Astrocyte of the spinal cord (primary cell): ENCODE results near the gene AKIRIN2.

Experiments
- DNase-seq: peaks from one replicate; pipeline ENCODE4 v3.0.0; 2011; ENCODE audit warnings: low read depth, low spot score
- H3K4me3 ChIP-seq: 2 replicates; pipeline ENCODE4 v1.5.1; 2011; ENCODE audit warnings: low read depth, mild to moderate bottlenecking, low read length, moderate library complexity
- in situ Hi-C: cut with HindIII; loops from 2 replicates; pipeline ENCODE4 v1.10.0; 2017; ENCODE audit warnings: low sequenced_read_pairs
- TF ChIP-seq, protein P1 (sequence below): IDR thresholded peaks from 2 replicates; pipeline ENCODE4 v1.5.1; 2012; ENCODE audit warnings: low read depth, mild to moderate bottlenecking, low read length, inconsistent platforms

AKIRIN2 gene

DNA sequence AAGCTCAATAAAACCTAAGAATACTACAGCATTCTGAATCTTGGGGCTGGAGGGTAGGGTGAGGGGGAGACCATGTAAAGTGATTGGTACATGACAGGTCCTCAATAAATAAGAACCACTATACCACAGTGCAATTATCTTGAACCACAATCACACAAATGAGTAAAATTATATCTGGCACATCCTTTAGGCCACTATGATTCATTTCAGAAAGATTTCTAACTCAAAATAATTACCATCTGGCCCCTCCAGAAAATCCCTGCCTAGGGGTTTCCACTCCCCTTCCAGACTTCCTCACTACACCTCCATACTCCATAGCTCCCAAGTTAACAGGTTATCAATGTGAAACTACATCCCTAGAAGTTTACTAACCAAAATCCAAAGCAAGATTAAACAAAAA lies 19.7 kb downstream of the AKIRIN2 start:
- in situ Hi-C loops: no loop called here
- no peak overlapping the region for H3K4me3 ChIP-seq
- TF ChIP-seq, protein P1, sequence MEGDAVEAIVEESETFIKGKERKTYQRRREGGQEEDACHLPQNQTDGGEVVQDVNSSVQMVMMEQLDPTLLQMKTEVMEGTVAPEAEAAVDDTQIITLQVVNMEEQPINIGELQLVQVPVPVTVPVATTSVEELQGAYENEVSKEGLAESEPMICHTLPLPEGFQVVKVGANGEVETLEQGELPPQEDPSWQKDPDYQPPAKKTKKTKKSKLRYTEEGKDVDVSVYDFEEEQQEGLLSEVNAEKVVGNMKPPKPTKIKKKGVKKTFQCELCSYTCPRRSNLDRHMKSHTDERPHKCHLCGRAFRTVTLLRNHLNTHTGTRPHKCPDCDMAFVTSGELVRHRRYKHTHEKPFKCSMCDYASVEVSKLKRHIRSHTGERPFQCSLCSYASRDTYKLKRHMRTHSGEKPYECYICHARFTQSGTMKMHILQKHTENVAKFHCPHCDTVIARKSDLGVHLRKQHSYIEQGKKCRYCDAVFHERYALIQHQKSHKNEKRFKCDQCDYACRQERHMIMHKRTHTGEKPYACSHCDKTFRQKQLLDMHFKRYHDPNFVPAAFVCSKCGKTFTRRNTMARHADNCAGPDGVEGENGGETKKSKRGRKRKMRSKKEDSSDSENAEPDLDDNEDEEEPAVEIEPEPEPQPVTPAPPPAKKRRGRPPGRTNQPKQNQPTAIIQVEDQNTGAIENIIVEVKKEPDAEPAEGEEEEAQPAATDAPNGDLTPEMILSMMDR: no peak
- no peak for DNase-seq

DNA sequence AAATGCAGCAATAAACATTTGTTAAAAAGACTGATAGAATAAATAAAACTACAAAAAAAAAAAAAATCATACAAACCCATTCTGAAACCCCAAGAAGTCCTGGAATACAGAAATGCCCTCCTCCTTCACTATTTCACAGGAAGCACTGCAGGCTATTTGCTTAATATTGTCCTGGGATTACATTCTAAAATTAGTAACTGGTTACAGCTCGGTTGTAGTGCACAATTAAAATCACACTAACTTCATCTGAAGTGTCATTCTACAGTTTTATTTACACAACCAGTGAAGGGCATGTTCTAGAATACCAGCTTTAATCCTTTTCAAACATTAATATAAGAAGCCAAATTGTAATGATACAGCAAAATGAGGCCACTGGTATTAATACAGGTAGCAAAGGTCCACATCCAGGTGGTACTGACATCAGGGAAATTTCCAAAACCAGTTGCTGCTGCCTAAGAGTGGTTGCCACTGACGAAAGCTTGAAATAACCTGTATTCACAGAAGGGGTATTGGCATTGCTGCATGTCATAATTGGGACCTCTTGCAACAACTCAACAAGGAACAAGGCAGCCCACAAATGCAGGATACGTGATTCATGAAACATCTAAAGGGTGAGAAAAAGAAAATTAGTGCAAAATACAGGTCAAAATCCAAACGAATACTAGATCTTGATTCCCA lies 26.9 kb downstream of the AKIRIN2 start:
- DNase-seq: no peak
- in situ Hi-C loops: no loop called here
- TF ChIP-seq, protein P1: no peak
- H3K4me3 ChIP-seq: no peak overlapping the region

- TF ChIP-seq, protein P1: no peak
- in situ Hi-C loops: no loop called here
Measured at GRCh38 chr6:87674290-87674689, 27.7 kb downstream of the AKIRIN2 start.

DNA sequence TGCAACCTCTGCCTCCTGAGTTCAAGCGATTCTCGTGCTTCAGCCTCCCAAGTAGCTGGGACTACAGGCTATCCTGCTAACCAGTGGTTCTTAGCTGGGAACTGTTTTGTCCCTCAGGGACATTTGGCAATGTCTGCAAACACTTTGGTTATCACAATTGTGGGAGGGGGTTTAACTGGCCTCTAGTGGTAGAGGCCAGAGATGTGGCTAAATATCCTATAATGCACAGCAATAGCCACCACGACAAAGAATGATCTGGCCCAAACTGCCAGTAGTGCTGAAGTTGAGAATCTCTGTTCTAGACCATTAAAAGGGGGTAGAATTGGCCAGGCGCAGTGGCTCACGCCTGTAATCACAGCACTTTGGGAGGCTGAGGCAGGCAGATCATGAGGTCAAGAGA lies 28.8 kb downstream of the AKIRIN2 start:
- H3K4me3 ChIP-seq: no peak overlapping the region
- in situ Hi-C loops: no loop called here
- no peak for DNase-seq
- TF ChIP-seq, protein P1: no peak

More at GRCh38 chr6:87674290-87674689, 27.7 kb downstream of the AKIRIN2 start:
- H3K4me3 ChIP-seq: no peak overlapping the region
- DNase-seq: no peak

DNA sequence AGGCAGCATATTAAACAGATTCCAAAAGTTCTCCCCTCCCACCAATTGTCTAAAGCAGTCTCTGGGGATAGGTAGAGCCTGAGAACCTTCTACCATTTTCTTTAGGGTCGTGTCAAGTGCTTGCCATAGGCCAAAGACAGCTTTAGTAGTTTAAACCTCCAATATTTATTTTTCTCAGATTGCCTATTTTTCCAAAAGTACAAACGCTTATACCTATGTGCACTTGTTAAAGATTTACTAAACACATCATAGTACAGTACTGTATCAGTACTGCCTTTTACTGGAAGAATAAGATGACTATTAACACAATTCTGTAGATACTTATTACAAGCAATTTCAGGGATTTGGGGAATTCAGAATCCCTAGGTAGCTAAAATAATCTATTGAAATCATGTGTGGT lies 29.4 kb downstream of the AKIRIN2 start:
- in situ Hi-C loops: no loop called here
- TF ChIP-seq, protein P1: no peak
- H3K4me3 ChIP-seq: no peak overlapping the region
- DNase-seq: no peak

GRCh38 chr6:87671555-87672029 lies 30.4 kb downstream of the AKIRIN2 start:
- in situ Hi-C loops: no loop called here
- TF ChIP-seq, protein P1: no peak
- no peak overlapping the region for H3K4me3 ChIP-seq
- DNase-seq: no peak
